CD4-positive, alpha-beta T cell treated with Interleukin-2 at 100 ng/mL for 4 hours (primary cell): ENCODE measurements around the gene AGAP1.

ENCODE experiments used
- DNase-seq: peaks from one replicate; pipeline ENCODE4 v3.0.0-alpha.2; 2020; ENCODE audit warnings: low spot score

Gene AGAP1

GRCh38 chr2:235550378-235550760 lies 56.5 kb downstream of the AGAP1 start:
- DNase-seq = no peak

- DNase-seq = no peak
These were observed 57.1 kb downstream of the AGAP1 start for GRCh38 chr2:235550946-235551345.

- no peak for DNase-seq
These were observed 58.1 kb downstream of the AGAP1 start for GRCh38 chr2:235551965-235552364.

- no peak for DNase-seq
These were observed 58.8 kb downstream of the AGAP1 start for GRCh38 chr2:235552671-235553070.

- DNase-seq = no peak
These were observed 59.4 kb downstream of the AGAP1 start for GRCh38 chr2:235553291-235553690.

GRCh38 chr2:235553696-235554100 lies 59.9 kb downstream of the AGAP1 start:
- no peak for DNase-seq

GRCh38 chr2:235554385-235554784 lies 60.5 kb downstream of the AGAP1 start:
- no peak for DNase-seq

- DNase-seq = no peak
These were observed 61.1 kb downstream of the AGAP1 start for GRCh38 chr2:235554936-235555335.

GRCh38 chr2:235555371-235555770 lies 61.5 kb downstream of the AGAP1 start:
- no peak for DNase-seq

- no peak for DNase-seq
These were observed 62.2 kb downstream of the AGAP1 start for GRCh38 chr2:235556086-235556485.

GRCh38 chr2:235556901-235557300 lies 63.1 kb downstream of the AGAP1 start:
- no peak for DNase-seq

GRCh38 chr2:235557903-235558302 lies 64.1 kb downstream of the AGAP1 start:
- DNase-seq = no peak

GRCh38 chr2:235558572-235558971 lies 64.7 kb downstream of the AGAP1 start:
- no peak for DNase-seq

- DNase-seq = no peak
These were observed 66.5 kb downstream of the AGAP1 start for GRCh38 chr2:235560345-235560744.

- DNase-seq = no peak
These were observed 67.6 kb downstream of the AGAP1 start for GRCh38 chr2:235561450-235561849.

- no peak for DNase-seq
These were observed 68.4 kb downstream of the AGAP1 start for GRCh38 chr2:235562065-235562747.

GRCh38 chr2:235563056-235563910 lies 69.4 kb downstream of the AGAP1 start:
- no peak for DNase-seq

- DNase-seq = no peak
These were observed 70.2 kb downstream of the AGAP1 start for GRCh38 chr2:235564066-235564465.

GRCh38 chr2:235564884-235565530 lies 71.2 kb downstream of the AGAP1 start:
- DNase-seq = no peak

- no peak for DNase-seq
These were observed 72.6 kb downstream of the AGAP1 start for GRCh38 chr2:235566415-235566814.

- DNase-seq = no peak
These were observed 73.2 kb downstream of the AGAP1 start for GRCh38 chr2:235566931-235567495.

GRCh38 chr2:235567842-235568241 lies 74.0 kb downstream of the AGAP1 start:
- DNase-seq = no peak

GRCh38 chr2:235568431-235568830 lies 74.6 kb downstream of the AGAP1 start:
- DNase-seq = no peak
